Ishikawa (cell line): Measurements from ENCODE around the gene ADAM29.

ENCODE experiments used
- CEBPB ChIP-seq: IDR thresholded peaks from 2 replicates; pipeline ENCODE4 v1.6.1; 2012
- CREB1 ChIP-seq: IDR thresholded peaks from 2 replicates; pipeline ENCODE4 v1.6.1; 2012; ENCODE audit warnings: low read depth
- EGR1 ChIP-seq: IDR thresholded peaks from 2 replicates; pipeline ENCODE4 v1.6.1; 2012
- EP300 ChIP-seq: IDR thresholded peaks from 2 replicates; pipeline ENCODE4 v1.6.1; 2012; ENCODE audit warnings: borderline replicate concordance
- FOXM1 ChIP-seq: IDR thresholded peaks from 2 replicates; pipeline ENCODE4 v1.6.1; 2012; ENCODE audit warnings: low read depth, borderline replicate concordance
- NFIC ChIP-seq: IDR thresholded peaks from 2 replicates; pipeline ENCODE4 v1.6.1; 2012
- RAD21 ChIP-seq: IDR thresholded peaks from 2 replicates; pipeline ENCODE4 v1.6.1; 2012; ENCODE audit warnings: low read depth
- TAF1 ChIP-seq: IDR thresholded peaks from 2 replicates; pipeline ENCODE4 v1.6.1; 2012; ENCODE audit warnings: low read depth, mild to moderate bottlenecking
- TCF12 ChIP-seq: IDR thresholded peaks from 2 replicates; pipeline ENCODE4 v1.6.1; 2012; ENCODE audit warnings: low read depth
- TEAD4 ChIP-seq: IDR thresholded peaks from 2 replicates; pipeline ENCODE4 v1.6.1; 2012
- YY1 ChIP-seq: IDR thresholded peaks from 2 replicates; pipeline ENCODE4 v1.6.1; 2012; ENCODE audit warnings: low read depth
- ZBTB7A ChIP-seq: IDR thresholded peaks from 2 replicates; pipeline ENCODE4 v1.6.1; 2012; ENCODE audit warnings: low read depth
- TF ChIP-seq, protein P1 (sequence below): IDR thresholded peaks from 2 replicates; pipeline ENCODE4 v1.6.1; 2012; ENCODE audit warnings: low read depth, mild to moderate bottlenecking
- TF ChIP-seq, protein P2 (sequence below): IDR thresholded peaks from 2 replicates; pipeline ENCODE4 v1.6.1; 2012
- TF ChIP-seq, protein P3 (sequence below): IDR thresholded peaks from 2 replicates; pipeline ENCODE4 v1.6.1; 2012

ADAM29 gene

DNA sequence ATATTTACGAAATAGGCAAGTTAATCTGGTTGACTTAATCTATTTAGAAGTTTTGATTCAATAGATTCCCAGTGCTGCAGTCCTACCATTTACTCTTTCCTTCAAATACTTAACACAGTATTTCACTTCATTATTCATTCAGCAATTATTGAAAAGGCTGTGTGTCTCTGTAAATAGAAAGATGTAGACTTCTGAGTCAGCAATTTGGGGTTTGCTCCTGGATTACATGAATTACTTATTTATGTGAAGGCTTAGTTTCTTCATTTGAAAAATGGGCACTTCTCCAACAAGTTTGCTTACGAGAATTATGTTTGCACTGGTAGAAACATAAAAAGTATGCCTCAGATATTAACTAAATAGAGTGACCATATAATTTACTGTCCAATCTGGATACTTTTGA, 17.4 kb downstream of the ADAM29 start:
- TF ChIP-seq CEBPB, result no peak
- no peak for TF ChIP-seq CREB1
- no peak for TF ChIP-seq TAF1
- TF ChIP-seq TCF12, result no peak
- TF ChIP-seq RAD21, result no peak
- no peak for TF ChIP-seq NFIC
- TF ChIP-seq EGR1, result no peak
- TF ChIP-seq, protein P1, sequence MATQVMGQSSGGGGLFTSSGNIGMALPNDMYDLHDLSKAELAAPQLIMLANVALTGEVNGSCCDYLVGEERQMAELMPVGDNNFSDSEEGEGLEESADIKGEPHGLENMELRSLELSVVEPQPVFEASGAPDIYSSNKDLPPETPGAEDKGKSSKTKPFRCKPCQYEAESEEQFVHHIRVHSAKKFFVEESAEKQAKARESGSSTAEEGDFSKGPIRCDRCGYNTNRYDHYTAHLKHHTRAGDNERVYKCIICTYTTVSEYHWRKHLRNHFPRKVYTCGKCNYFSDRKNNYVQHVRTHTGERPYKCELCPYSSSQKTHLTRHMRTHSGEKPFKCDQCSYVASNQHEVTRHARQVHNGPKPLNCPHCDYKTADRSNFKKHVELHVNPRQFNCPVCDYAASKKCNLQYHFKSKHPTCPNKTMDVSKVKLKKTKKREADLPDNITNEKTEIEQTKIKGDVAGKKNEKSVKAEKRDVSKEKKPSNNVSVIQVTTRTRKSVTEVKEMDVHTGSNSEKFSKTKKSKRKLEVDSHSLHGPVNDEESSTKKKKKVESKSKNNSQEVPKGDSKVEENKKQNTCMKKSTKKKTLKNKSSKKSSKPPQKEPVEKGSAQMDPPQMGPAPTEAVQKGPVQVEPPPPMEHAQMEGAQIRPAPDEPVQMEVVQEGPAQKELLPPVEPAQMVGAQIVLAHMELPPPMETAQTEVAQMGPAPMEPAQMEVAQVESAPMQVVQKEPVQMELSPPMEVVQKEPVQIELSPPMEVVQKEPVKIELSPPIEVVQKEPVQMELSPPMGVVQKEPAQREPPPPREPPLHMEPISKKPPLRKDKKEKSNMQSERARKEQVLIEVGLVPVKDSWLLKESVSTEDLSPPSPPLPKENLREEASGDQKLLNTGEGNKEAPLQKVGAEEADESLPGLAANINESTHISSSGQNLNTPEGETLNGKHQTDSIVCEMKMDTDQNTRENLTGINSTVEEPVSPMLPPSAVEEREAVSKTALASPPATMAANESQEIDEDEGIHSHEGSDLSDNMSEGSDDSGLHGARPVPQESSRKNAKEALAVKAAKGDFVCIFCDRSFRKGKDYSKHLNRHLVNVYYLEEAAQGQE, result no peak
- TF ChIP-seq ZBTB7A, result no peak
- TF ChIP-seq EP300, result no peak
- TF ChIP-seq FOXM1, result no peak
- TF ChIP-seq, protein P2, sequence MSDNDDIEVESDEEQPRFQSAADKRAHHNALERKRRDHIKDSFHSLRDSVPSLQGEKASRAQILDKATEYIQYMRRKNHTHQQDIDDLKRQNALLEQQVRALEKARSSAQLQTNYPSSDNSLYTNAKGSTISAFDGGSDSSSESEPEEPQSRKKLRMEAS, result no peak
- TF ChIP-seq, protein P3, sequence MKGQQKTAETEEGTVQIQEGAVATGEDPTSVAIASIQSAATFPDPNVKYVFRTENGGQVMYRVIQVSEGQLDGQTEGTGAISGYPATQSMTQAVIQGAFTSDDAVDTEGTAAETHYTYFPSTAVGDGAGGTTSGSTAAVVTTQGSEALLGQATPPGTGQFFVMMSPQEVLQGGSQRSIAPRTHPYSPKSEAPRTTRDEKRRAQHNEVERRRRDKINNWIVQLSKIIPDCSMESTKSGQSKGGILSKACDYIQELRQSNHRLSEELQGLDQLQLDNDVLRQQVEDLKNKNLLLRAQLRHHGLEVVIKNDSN, result no peak
- no peak for TF ChIP-seq YY1
- no peak for TF ChIP-seq TEAD4

DNA sequence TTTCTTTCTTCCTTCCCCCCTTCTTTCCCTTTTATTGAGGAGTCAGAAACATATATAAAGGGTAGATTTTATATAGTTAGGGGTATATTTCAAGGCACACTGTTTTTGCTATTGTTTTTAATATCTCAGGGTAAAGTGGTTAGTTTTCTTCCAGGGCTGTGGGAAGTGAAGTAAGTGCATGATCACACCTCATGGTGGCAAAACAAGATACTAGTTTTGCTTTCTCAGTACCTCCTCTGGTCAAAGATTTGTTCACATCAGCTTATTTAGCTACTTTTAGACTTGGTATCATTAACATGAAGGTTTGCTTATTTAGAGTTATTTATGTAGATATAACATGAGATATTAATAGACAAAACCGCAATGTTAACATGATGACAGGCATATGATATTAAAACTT, 21.8 kb downstream of the ADAM29 start:
- TF ChIP-seq, protein P1, result no peak
- TF ChIP-seq, protein P2, result no peak
- TF ChIP-seq NFIC (no peak), TCF12 (no peak), YY1 (no peak), EGR1 (no peak), CEBPB (no peak), RAD21 (no peak), TEAD4 (no peak), FOXM1 (no peak), ZBTB7A (no peak), TAF1 (no peak), EP300 (no peak), CREB1 (no peak)
- TF ChIP-seq, protein P3, result no peak

DNA sequence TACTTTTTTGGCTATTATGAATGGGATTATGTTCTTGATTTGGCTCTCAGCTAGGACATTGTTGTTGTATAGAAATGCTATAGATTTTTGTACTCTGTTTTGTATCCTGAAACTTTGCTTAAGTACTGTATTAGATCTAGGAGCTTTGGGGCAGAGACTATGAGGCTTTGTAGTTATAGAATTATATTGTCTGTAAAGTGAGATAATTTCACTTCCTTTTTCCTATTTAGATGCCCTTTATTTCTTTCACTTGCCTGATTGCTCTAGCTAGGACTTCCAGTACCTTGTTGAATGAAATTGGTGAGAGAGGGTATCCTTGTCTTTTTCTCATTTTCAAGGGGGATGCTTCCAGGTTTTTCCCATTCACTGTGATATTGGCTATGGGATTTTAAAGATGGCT, 28.1 kb downstream of the ADAM29 start:
- TF ChIP-seq YY1 (no peak), CREB1 (no peak), NFIC (no peak), TAF1 (no peak), ZBTB7A (no peak), EP300 (no peak), TEAD4 (no peak), RAD21 (no peak), CEBPB (no peak), EGR1 (no peak), FOXM1 (no peak), TCF12 (no peak)
- TF ChIP-seq, protein P2, result no peak
- TF ChIP-seq, protein P1, result no peak
- TF ChIP-seq, protein P3, result no peak

DNA sequence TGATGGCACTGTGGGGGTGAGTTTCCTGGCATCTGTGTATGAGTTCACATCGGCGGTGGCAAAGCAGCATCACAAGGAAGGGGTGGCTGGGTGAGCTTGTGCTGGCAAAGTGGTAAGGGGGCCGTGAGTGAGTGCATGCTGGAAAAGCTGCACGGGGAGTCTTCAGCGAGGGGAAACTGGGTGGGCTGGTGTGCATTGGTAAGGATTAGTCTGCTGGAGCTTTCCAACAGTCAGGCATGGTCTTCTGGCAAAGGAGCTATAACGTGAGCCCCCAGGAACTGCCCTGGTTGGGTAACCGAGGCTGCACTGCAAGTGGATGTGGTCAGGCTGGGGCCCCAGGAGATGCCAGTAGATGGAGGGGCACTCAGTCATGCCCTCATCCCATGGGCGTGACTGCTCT, 30.7 kb downstream of the ADAM29 start:
- TF ChIP-seq CEBPB (no peak), EP300 (no peak), TAF1 (no peak), TEAD4 (no peak), TCF12 (no peak), YY1 (no peak), FOXM1 (no peak), RAD21 (no peak), ZBTB7A (no peak), CREB1 (no peak)
